Stimulated activated naive CD8-positive, alpha-beta T cell treated with anti-CD3 and anti-CD28 coated beads, Interleukin-15, Interleukin-2, amounts not matched to agents 100 ng/mL and 50 ng/mL, for 24 hours (primary cell): ENCODE data around the gene ITPR2.

Experiments
- H3K27ac Mint-ChIP-seq: one replicate; pipeline ENCODE4 v1.8.0; 2021; ENCODE audit warnings: mild to moderate bottlenecking, mixed read lengths
- H3K27me3 Mint-ChIP-seq: one replicate; pipeline ENCODE4 v1.8.0; 2021; ENCODE audit warnings: mixed read lengths
- H3K36me3 Mint-ChIP-seq: one replicate; pipeline ENCODE4 v1.8.0; 2021; ENCODE audit warnings: low read depth, mixed read lengths
- H3K4me1 Mint-ChIP-seq: one replicate; pipeline ENCODE4 v1.8.0; 2021; ENCODE audit warnings: low read depth, mixed read lengths
- H3K4me3 Mint-ChIP-seq: one replicate; pipeline ENCODE4 v1.8.0; 2021; ENCODE audit warnings: mild to moderate bottlenecking, mixed read lengths
- H3K9me3 Mint-ChIP-seq: one replicate; pipeline ENCODE4 v1.8.0; 2021; ENCODE audit warnings: mixed read lengths

ITPR2 gene

DNA sequence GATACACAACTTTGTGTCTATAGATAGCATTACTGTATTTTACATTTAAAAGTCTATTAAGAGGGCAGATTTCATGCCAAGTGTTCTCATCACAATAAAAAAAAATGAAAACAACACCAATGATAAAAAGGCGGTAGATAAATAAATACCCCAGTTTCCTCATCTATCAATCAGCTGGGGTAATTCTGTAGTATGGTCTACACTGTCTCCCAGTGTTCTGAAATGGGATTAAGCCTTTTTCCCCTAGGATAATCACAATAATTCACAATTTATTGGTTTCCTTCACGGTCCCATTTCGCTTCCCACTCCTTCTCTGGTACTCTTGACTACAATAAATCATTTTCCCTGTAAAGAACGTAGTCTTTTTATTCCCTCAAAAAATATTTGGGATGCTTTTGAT, 523.4 kb downstream of the ITPR2 start:
- H3K4me1 Mint-ChIP-seq, result no peaks in the 10 kb centered on the region
- H3K27me3 Mint-ChIP-seq, result peaks cover 19% of the 10 kb centered on the region
- peaks cover 20% of the 10 kb centered on the region for H3K9me3 Mint-ChIP-seq
- no peak overlapping the region for H3K4me3 Mint-ChIP-seq
- H3K36me3 Mint-ChIP-seq, result no peaks in the 10 kb centered on the region
- H3K27ac Mint-ChIP-seq, result no peak overlapping the region

DNA sequence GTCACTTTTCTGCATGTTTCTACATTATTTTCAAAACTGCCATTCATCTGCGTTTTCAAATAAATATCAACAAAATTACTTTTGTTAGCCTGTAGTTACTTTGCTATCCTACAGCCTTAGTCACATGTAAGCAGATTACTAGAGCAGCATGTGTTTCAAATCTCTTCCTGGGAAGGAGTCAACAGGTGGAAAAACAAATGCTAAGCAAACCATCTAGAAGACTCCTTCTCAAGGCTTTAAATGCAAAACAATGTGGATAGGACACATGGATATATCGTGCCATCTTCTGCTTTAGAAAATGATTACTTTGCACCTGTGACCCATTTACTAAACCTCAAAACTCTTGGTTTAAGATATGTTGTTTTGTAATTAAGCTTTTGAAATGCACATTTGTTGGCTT, 528.7 kb downstream of the ITPR2 start:
- H3K4me3 Mint-ChIP-seq, result no peak overlapping the region
- H3K36me3 Mint-ChIP-seq, result no peaks in the 10 kb centered on the region
- peaks cover 6% of the 10 kb centered on the region for H3K4me1 Mint-ChIP-seq
- peaks cover 26% of the 10 kb centered on the region for H3K27me3 Mint-ChIP-seq
- H3K9me3 Mint-ChIP-seq, result peaks cover 4% of the 10 kb centered on the region
- no peak overlapping the region for H3K27ac Mint-ChIP-seq

DNA sequence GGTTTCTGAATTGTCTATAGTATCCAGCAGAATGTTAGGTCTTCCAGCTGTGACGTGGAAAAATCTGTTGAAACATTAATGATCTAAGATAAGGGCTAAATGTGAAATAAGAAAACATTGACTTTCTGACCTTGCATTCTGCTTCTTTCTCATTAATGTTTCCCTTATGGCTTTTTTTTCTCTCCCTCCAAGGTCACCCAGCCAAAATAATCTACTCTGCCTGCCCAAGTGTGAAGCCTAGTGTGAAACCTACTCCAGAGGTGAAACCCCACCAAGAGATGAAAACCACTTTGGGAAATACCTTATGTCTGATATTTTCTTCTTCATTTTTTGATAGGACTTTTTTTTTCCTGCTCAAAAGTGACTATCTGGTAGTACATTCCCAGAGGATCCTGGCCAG, 529.6 kb downstream of the ITPR2 start:
- Mint-ChIP-seq H3K36me3 (no peaks in the 10 kb centered on the region), H3K27me3 (peaks cover 26% of the 10 kb centered on the region), H3K4me3 (no peak overlapping the region)

DNA sequence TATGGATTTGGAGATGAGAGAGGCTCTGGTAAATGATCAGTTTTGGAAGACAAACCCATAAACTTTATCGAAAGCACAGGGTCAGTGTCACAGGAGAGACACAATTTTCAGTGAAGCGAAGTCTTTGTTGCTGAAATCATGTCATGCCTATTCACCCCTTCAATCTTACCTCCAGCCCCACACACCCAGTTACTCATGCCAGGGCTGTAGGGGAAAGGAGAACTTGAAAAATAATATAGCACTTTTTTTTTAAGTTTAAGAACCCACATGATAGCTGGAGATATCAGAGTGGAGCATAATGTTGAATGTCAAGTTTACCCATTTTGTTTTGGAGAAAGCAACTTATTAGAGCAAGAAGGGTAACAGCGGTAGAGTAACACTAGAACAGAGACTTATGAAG, 530.2 kb downstream of the ITPR2 start:
- peaks cover 21% of the 10 kb centered on the region for H3K27me3 Mint-ChIP-seq
- H3K9me3 Mint-ChIP-seq, result peaks cover 4% of the 10 kb centered on the region
- H3K4me3 Mint-ChIP-seq, result no peak overlapping the region
- H3K27ac Mint-ChIP-seq, result peak overlapping the region; percentile 17
- peaks cover 21% of the 10 kb centered on the region for H3K4me1 Mint-ChIP-seq
- H3K36me3 Mint-ChIP-seq, result no peaks in the 10 kb centered on the region

More for the DNA sequence above, 529.6 kb downstream of the ITPR2 start:
- H3K27ac Mint-ChIP-seq, result no peak overlapping the region
- peaks cover 15% of the 10 kb centered on the region for H3K4me1 Mint-ChIP-seq
- peaks cover 4% of the 10 kb centered on the region for H3K9me3 Mint-ChIP-seq

GRCh38 chr12:26299751-26300150, 533.2 kb downstream of the ITPR2 start:
- peak overlapping the region; percentile 26 for H3K27ac Mint-ChIP-seq
- H3K27me3 Mint-ChIP-seq, result peaks cover 18% of the 10 kb centered on the region
- no peaks in the 10 kb centered on the region for H3K36me3 Mint-ChIP-seq
- peaks cover 5% of the 10 kb centered on the region for H3K9me3 Mint-ChIP-seq
- peaks cover 28% of the 10 kb centered on the region for H3K4me1 Mint-ChIP-seq
- H3K4me3 Mint-ChIP-seq, result peak overlapping the region; percentile 2

GRCh38 chr12:26298785-26299621, 534.0 kb downstream of the ITPR2 start:
- H3K9me3 Mint-ChIP-seq, result peaks cover 5% of the 10 kb centered on the region
- peaks cover 28% of the 10 kb centered on the region for H3K4me1 Mint-ChIP-seq
- peak overlapping the region; percentile 31 for H3K4me3 Mint-ChIP-seq
- H3K27me3 Mint-ChIP-seq, result peaks cover 18% of the 10 kb centered on the region
- no peaks in the 10 kb centered on the region for H3K36me3 Mint-ChIP-seq
- H3K27ac Mint-ChIP-seq, result peak overlapping the region; percentile 50

- Mint-ChIP-seq H3K4me3 (no peak overlapping the region), H3K9me3 (peaks cover 5% of the 10 kb centered on the region), H3K27me3 (peaks cover 10% of the 10 kb centered on the region), H3K4me1 (peaks cover 28% of the 10 kb centered on the region), H3K36me3 (no peaks in the 10 kb centered on the region), H3K27ac (peak overlapping the region; percentile 65)
Measured at GRCh38 chr12:26297396-26298070, 535.5 kb downstream of the ITPR2 start.

DNA sequence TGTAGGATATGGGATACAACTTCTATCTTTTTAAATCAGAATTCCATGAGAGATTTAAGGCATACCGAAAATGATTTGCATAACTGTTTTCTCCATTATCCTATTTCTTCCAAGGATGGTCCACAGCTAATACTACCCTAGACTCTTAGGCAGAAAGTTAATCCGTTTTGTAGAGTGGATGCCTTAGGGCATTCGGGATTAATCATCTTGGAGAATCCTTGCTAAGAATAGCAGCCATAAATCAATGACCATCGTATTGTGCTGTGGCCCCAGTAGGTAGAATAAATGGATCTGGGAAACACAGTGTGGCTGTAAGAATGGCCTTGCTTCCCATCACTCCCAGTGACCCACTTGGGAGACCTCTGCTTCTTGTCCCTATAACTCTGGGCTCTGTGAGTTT, 538.0 kb downstream of the ITPR2 start:
- Mint-ChIP-seq H3K4me3 (no peak overlapping the region), H3K27ac (no peak overlapping the region), H3K27me3 (no peaks in the 10 kb centered on the region), H3K36me3 (no peaks in the 10 kb centered on the region), H3K4me1 (peaks cover 34% of the 10 kb centered on the region), H3K9me3 (peaks cover 5% of the 10 kb centered on the region)

GRCh38 chr12:26293612-26294011, 539.4 kb downstream of the ITPR2 start:
- H3K9me3 Mint-ChIP-seq, result peaks cover 5% of the 10 kb centered on the region
- peaks cover 22% of the 10 kb centered on the region for H3K4me1 Mint-ChIP-seq
- H3K27me3 Mint-ChIP-seq, result no peaks in the 10 kb centered on the region
- no peak overlapping the region for H3K4me3 Mint-ChIP-seq
- no peaks in the 10 kb centered on the region for H3K36me3 Mint-ChIP-seq
- H3K27ac Mint-ChIP-seq, result no peak overlapping the region

GRCh38 chr12:26292596-26292995, 540.4 kb downstream of the ITPR2 start:
- H3K27me3 Mint-ChIP-seq, result no peaks in the 10 kb centered on the region
- no peak overlapping the region for H3K4me3 Mint-ChIP-seq
- H3K27ac Mint-ChIP-seq, result no peak overlapping the region
- H3K4me1 Mint-ChIP-seq, result peaks cover 11% of the 10 kb centered on the region
- H3K36me3 Mint-ChIP-seq, result no peaks in the 10 kb centered on the region
- H3K9me3 Mint-ChIP-seq, result peaks cover 5% of the 10 kb centered on the region

GRCh38 chr12:26290565-26290964, 542.4 kb downstream of the ITPR2 start:
- Mint-ChIP-seq H3K27me3 (no peaks in the 10 kb centered on the region), H3K36me3 (no peaks in the 10 kb centered on the region), H3K9me3 (no peaks in the 10 kb centered on the region), H3K4me1 (peaks cover 6% of the 10 kb centered on the region), H3K27ac (no peak overlapping the region), H3K4me3 (no peak overlapping the region)

DNA sequence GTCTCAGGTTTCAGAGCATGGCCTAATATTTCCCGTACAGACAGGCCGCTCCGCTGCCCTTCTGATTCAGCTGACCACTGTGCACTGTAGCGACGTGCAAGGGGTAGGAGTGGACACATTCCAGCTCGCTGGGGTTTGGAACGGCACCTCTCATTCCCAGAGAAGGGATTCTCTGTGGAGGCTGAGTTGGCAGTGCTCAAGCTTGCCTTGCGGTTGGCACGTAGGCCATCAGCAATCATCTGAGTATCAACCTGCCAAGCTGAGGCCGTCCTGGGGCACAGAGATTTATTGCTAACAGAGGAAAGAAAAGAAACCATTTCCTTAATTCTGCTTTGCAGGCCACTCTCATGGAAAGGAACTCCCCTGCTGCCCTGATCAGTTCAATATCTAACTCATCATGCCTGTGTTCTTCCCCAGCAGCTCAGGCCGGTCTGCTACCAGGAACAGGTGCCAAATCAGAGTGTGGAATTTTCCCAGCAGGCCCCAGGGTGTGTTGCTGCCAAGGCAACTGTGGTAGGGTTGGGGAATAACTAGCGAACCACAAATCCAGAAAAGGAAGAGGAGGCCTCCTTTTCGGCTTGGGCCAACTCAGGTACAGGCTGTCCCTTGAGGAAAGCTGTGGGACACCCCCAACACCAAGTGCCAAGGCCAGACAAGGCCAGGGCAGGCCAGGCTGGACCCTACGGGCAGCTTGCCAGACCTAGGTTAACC, 545.2 kb downstream of the ITPR2 start:
- Mint-ChIP-seq H3K36me3 (no peaks in the 10 kb centered on the region), H3K4me1 (peaks cover 6% of the 10 kb centered on the region), H3K27me3 (no peaks in the 10 kb centered on the region), H3K9me3 (no peaks in the 10 kb centered on the region), H3K27ac (no peak overlapping the region), H3K4me3 (no peak overlapping the region)
